ENCODE measurements around the gene KRT83.

KRT83 gene

DNA sequence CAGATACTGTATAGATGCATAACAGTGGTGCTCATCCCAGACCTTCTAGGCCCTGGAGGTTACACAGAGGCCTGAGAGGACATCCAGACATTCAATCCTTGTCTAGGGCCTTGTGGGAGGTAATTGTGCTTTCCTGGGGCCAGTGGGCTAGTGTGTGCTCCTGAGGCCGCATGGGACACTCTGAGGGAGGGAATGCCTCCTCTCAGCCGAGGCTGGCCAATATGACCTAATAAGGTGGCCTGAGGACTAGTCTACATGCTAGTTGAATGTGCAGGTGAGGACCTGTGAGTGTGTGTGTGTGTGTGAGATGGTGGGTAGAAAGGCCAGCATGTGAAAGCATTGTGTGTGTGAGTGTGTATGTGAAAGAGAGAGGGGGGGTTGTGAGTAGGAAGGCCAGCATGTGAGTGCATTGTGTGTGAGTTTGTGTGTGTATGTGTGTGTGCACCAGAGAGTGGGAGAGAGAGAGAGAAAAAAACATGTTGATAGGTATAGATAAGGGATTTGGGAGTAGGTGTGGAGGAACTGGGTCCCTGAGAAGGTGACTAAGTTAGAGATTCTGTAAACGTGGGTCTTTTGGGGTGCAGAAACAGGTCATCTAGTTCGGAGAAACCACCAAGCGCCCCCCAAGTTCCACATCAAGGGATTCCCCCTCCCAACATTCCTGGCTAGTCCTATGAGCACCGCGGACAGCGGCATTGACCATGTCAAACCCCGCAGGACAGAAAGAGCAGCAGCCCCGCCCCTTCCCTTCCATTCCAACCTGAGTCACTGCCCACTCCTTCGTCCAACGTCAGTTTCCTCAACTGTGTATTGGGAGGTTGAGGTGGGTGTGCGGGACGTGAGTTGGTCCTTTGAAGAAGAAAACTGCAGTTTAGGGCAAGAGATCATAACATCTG is 20.2 kb downstream of the KRT83 start:
- H3K27ac Mint-ChIP-seq, result no peak overlapping the region
- TF ChIP-seq, protein P1, sequence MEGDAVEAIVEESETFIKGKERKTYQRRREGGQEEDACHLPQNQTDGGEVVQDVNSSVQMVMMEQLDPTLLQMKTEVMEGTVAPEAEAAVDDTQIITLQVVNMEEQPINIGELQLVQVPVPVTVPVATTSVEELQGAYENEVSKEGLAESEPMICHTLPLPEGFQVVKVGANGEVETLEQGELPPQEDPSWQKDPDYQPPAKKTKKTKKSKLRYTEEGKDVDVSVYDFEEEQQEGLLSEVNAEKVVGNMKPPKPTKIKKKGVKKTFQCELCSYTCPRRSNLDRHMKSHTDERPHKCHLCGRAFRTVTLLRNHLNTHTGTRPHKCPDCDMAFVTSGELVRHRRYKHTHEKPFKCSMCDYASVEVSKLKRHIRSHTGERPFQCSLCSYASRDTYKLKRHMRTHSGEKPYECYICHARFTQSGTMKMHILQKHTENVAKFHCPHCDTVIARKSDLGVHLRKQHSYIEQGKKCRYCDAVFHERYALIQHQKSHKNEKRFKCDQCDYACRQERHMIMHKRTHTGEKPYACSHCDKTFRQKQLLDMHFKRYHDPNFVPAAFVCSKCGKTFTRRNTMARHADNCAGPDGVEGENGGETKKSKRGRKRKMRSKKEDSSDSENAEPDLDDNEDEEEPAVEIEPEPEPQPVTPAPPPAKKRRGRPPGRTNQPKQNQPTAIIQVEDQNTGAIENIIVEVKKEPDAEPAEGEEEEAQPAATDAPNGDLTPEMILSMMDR (IDR thresholded peaks at IDR 0.05), result no peak
- H3K4me3 Mint-ChIP-seq, result no peak overlapping the region
- peaks cover 45% of the 10 kb centered on the region for H3K27me3 Mint-ChIP-seq (ENCODE audit: low read depth, poor library complexity)
- no peaks in the 10 kb centered on the region for H3K9me3 Mint-ChIP-seq
- no peaks in the 10 kb centered on the region for H3K4me1 Mint-ChIP-seq
- peak; percentile 42 for DNase-seq
- H3K36me3 Mint-ChIP-seq (ENCODE audit: low read depth), result no peaks in the 10 kb centered on the region

DNA sequence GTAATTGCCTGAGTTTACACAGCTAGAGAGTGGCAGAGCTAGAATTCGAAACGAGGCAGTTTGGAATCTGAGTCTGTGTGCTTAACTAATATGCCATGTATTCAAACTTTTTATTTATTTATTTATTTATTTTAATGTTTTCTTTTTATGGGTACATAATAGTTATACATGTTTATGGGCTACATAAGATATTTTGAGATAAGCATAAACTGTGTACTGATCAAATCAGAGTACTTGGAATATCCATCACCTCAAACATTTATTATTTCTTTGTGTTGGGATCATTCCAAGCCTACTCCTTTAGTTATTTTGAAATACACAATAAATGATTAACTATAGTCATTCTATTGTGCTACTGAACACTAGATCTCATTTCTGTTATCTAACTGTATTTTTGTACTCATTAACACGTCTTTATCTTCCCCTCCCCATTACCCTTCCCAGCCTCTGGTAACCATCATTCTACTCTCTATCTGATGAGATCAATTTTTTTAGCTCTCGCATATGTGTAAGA is 22.5 kb downstream of the KRT83 start:
- Mint-ChIP-seq H3K36me3 (ENCODE audit: low read depth) (no peaks in the 10 kb centered on the region), H3K9me3 (no peaks in the 10 kb centered on the region), H3K27ac (no peak overlapping the region), H3K4me1 (no peaks in the 10 kb centered on the region), H3K4me3 (no peak overlapping the region), H3K27me3 (ENCODE audit: low read depth, poor library complexity) (peaks cover 54% of the 10 kb centered on the region)
- TF ChIP-seq, protein P1 (IDR thresholded peaks at IDR 0.05), result no peak
- no peak for DNase-seq

DNA sequence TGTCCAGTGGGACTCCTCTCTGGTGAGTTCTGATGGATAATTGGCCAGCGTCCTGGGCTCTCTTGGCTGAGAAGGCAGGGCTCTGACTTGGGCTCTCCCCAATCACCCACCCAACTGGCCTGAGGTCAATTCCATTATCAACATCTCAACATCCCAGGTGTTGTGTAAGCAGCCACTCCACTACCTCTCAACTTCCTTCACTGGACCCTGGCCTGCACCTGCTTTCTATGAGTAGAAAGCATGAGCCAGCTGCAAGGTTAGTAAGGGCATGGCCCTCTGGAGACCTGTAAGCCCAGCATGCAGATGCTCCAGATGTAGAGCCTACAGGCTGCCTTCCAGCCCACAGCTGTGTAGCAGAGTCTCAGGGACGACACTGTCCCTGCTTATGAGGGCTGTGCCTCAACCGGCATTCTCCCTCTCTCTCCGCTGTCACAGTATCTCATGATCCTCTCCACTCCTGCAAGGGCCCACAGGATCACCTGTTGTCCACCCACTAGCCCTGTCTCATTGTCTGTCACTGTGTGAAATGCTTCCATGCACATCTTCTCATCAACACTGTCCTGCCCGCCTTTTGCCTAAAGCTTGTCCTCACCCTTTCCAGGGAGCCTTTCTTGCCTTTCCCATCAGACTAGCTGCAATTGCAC is 24.5 kb downstream of the KRT83 start:
- TF ChIP-seq, protein P1 (IDR thresholded peaks at IDR 0.05), result no peak
- Mint-ChIP-seq H3K36me3 (ENCODE audit: low read depth) (no peaks in the 10 kb centered on the region), H3K27ac (no peak overlapping the region), H3K27me3 (ENCODE audit: low read depth, poor library complexity) (peaks cover 62% of the 10 kb centered on the region), H3K4me3 (no peak overlapping the region), H3K9me3 (no peaks in the 10 kb centered on the region), H3K4me1 (no peaks in the 10 kb centered on the region)
- no peak for DNase-seq

DNA sequence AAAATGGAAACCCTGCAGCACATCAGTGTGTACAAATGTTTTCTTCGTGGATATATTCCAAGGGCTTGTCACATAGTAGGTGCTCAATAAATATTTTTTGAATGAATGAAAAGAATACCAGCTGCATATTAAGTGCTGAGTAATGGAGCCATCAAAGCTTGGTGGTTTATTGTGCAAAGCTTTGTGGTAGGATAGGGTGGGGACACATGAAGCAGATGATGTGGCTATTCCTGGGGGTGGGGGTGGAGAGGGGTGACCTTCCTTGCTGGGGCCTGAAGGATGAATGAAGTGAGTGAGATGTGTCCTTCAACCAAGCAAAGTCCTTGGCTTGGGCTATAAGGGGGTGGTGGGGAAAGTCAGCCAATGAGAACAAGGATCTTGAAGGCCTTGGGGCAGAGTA is 25.5 kb downstream of the KRT83 start:
- Mint-ChIP-seq H3K4me3 (no peak overlapping the region), H3K27me3 (ENCODE audit: low read depth, poor library complexity) (peaks cover 62% of the 10 kb centered on the region), H3K9me3 (no peaks in the 10 kb centered on the region), H3K4me1 (no peaks in the 10 kb centered on the region), H3K36me3 (ENCODE audit: low read depth) (no peaks in the 10 kb centered on the region), H3K27ac (no peak overlapping the region)
- no peak for DNase-seq
- TF ChIP-seq, protein P1 (IDR thresholded peaks at IDR 0.05), result no peak

DNA sequence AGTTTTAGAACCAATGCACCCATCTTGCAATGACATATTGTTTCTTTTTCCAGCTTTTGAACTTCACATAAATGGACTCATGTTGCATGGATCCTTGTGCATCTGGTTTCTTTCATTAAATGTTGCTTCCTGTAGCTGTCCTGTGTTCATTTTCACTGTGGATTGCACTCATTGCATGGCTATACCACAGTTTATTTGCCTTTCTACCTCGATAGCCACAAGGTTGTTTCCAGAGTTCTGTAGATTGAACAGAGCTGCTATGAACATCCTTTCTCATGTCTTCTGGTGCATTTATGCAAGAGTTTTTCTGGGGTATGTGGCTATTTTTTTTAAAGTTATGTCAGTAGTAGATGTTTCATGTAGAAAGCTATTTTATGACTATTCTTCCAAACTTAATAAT is 26.4 kb downstream of the KRT83 start:
- Mint-ChIP-seq H3K27me3 (ENCODE audit: low read depth, poor library complexity) (peaks cover 61% of the 10 kb centered on the region), H3K4me3 (no peak overlapping the region), H3K36me3 (ENCODE audit: low read depth) (no peaks in the 10 kb centered on the region), H3K9me3 (no peaks in the 10 kb centered on the region), H3K4me1 (no peaks in the 10 kb centered on the region), H3K27ac (no peak overlapping the region)
- TF ChIP-seq, protein P1 (IDR thresholded peaks at IDR 0.05), result no peak
- no peak for DNase-seq

Measured in nephron progenitor cell (in vitro differentiated cells).